Stimulated activated CD8-positive, alpha-beta memory T cell treated with anti-CD3 and anti-CD28 coated beads, Interleukin-15, amount 100 ng/mL, for 4 hours (primary cell): ENCODE data around the gene KMT2C.

ENCODE experiments used
- DNase-seq, 2 donors: peaks; one replicate each; pipeline ENCODE4 v3.0.0-alpha.2; 2020; ENCODE audit warnings: low read depth in 2 of 2

Gene KMT2C

GRCh38 chr7:152107945-152108344 is 327.9 kb downstream of the KMT2C start:
- DNase-seq: no peak

GRCh38 chr7:152106990-152107389 is 328.8 kb downstream of the KMT2C start:
- DNase-seq: no peak

GRCh38 chr7:152105205-152105604 is 330.6 kb downstream of the KMT2C start:
- no peak for DNase-seq

GRCh38 chr7:152103691-152104090 is 332.1 kb downstream of the KMT2C start:
- no peak for DNase-seq

- DNase-seq: no peak
Observed at GRCh38 chr7:152103066-152103465, 332.7 kb downstream of the KMT2C start.

GRCh38 chr7:152097330-152097729 is 338.5 kb downstream of the KMT2C start:
- DNase-seq: no peak

- DNase-seq: no peak
Observed at GRCh38 chr7:152095771-152096170, 340.0 kb downstream of the KMT2C start.

GRCh38 chr7:152093717-152094116 is 342.1 kb downstream of the KMT2C start:
- no peak for DNase-seq

GRCh38 chr7:152090747-152091146 is 345.1 kb downstream of the KMT2C start:
- no peak for DNase-seq

- DNase-seq: no peak
Observed at GRCh38 chr7:152089183-152089582, 346.6 kb downstream of the KMT2C start.

GRCh38 chr7:152086513-152086912 is 349.3 kb downstream of the KMT2C start:
- DNase-seq: no peak

GRCh38 chr7:152085131-152085530 is 350.7 kb downstream of the KMT2C start:
- DNase-seq: no peak
